ELR (cell line): ENCODE results near the gene UTP4.
"Not testable (repeated sequence)": the region's sequence is repeated elsewhere in the genome, so short reads cannot be mapped to it uniquely, and the experiment has no call there.

Source experiments
- DNase-seq: peaks from one replicate; pipeline ENCODE4 v3.0.0-alpha.2; 2015; ENCODE audit warnings: low read depth

Gene UTP4

DNA sequence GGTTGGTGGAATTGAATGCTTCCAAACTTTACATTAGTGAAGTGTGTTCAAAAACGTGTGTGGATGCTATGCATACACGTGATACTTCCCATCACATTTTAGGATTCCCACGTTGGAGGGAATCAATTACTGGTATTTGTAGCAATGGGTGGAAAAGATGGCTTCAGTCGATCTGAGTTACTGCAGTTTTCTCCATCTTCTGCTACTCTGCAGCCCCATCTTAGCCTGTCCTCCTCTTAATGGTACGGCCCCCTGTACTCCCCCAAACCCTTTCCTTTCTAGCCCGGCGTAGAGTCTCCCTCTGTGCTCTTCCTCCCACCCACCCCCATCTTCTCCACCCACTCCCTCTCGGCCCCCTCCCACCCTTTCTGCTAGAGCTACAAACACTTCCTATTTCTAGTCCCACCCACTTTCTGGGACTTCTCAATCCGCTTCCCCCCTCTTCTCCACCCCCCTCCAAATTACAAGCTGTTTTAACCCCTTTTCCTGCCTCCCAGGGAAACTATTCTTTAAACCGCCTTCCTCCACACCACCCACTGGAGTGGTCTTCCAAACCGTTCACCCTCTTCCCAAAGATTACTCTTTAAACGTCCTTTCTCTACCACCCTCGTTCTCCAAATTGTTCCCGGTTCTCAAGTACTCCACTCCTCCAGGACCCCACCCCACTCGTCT, 1.1 kb upstream of the UTP4 start:
- peak; percentile 39 for DNase-seq

DNA sequence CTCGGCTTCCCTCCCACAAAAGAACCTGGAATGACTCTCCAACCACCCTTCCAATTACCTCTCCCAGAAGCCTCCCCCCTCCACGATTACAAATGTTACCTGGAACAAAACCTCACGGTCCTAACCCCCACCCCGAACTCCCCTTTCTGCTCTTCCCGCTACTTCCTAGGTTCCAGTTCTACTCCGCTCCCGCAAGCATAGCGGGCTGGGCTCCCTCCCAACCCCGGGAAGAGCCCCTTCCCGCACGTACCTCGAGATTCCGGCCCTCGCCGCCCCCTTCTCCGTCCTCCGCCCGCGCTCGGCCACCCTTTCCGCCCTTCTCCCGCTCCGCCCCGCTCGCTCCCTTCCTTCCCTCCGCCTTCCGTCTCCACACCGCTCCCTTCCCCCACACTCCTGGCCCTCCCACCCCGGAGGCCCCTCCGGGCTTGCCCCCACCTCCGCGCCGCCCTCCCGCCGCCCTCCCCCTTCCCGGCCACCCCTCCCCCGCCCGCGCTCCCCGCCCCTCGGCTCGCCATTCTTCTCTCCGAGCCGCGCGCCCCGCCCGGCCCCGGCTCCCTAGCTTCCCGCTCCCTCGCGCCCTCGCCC, 518 bp upstream of the UTP4 start:
- peak; percentile 91 for DNase-seq

DNA sequence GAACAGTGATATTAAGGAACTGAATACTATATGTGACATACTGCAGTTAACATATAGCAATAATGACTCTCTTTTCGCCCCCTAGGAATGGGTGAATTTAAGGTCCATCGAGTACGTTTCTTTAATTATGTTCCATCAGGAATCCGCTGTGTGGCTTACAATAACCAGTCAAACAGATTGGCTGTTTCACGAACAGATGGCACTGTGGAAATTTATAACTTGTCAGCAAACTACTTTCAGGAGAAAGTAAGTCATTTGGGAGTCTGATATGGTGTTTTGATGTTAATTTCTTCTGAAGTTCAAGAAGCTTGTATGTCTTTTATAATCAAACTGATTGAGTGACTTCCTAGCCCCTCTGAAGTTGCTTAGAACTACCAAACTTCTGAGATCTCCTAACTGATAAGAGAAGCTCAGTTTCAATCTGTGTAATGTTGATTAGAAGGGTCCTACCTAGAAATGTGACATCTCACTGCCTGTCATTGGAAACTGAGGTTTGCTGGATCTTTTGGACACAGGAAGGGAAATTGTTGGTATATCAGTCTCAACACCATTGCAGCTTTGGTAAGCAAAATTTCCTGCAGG, 1.0 kb downstream of the UTP4 start:
- DNase-seq, result no peak

DNA sequence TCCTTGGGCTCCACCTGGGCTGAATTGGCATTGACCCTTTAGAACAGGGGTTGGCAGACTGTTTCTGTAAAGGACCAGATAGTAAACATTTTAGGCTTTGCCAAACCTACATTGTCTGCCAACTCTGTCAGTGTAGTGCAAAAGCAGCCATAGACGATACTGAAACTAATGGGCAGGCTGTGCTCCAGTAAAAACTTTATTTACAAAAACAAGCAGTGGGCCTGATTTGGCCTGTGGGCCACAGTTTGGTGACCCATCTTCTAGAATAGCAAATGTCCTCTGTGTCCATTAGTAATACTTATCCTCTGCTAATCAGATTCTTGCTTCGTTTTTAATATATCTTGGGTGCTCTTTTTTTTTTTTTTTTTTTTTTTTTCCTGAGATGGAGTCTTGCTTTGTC, 6.2 kb downstream of the UTP4 start:
- DNase-seq, result no peak

DNA sequence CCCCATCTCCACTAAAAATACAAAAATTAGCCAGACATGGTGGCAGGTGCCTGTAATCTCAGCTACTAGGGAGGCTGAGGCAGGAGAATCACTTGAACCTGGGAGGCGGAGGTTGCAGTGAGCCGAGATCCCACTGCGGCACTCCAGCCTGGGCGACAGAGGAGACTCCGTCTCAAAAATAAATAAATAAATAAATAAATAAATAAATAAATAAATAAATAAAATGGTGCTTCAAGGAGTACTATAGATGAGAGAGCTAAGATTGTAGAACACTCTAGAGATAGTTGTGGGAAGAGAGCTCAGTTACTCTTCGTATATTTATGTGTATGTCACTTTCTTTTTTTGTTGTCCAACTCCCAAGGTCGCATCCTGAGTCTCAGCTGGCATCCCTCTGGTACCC, 7.0 kb downstream of the UTP4 start:
- DNase-seq, result not testable (repeated sequence)

DNA sequence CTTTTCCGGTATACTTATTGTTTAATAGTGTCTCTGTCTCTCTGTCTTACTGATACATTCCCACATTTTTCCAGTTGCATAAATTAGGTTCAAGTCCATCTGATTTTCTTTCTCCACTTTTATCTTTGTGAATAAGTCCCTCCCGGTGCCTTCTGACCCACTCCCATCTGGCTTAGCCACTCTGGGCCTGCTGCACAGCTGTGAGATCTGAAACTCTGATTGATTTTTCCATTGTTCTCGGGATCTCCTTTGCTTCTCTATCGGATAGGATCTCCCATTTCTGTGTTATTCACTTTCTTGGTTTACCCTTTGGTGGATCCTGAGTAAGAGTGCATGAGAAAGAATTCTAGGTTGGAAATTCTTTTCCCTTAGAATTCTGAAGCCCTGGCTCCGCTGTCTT, 8.6 kb downstream of the UTP4 start:
- no peak for DNase-seq

DNA sequence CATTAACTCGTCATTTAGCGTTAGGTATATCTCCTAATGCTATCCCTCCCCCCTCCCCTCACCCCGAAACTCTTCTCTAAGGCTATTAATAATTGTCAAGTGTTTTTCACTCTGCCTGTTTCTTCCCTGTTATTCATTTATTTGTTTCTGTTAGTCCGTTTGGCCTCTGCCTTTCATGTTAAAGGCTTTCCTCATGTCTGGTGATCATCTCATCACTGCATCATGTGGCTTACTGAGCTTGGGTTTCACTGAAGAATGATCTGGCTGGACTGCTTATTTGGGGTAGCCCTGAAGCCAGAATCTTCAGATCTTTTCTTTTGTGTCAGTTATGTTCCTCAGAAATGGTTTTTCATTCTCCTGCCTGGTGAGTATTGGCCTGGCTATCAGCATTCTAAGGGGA, 9.5 kb downstream of the UTP4 start:
- no peak for DNase-seq

DNA sequence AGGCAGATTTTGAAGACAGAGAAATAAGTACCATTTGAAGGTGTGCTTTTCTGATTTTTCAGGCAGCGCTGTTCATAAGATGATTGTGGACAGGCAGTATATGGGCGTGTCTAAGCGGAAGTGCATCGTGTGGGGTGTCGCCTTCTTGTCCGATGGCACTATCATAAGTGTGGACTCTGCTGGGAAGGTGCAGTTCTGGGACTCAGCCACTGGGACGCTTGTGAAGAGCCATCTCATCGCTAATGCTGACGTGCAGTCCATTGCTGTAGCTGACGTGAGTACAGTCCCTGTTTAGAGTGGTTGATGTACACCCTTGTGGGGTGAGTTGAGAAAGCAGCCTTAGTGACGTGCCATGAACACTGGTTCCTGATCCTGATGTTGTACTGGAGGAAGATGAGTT, 10.7 kb downstream of the UTP4 start:
- DNase-seq, result peak; percentile 42

DNA sequence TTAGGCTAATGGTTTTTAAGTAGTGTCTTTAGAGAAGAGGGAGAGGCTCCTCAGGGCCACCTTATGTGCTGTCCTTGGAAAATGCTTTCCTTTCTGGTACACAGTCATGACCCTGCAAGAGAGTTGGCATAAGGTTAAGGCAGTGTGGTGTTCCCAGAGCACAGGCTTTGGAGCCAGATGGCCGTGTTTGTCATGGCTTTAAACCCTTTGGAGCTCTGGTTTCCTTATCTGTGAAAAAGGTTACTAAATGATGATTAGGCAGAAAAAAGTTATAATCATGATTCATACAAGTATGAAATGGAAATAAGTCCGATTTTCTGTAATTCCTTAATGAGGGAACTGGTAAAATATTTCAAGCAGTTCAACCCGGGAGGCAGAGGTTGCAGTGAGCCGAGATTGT, 13.2 kb downstream of the UTP4 start:
- DNase-seq, result no peak

DNA sequence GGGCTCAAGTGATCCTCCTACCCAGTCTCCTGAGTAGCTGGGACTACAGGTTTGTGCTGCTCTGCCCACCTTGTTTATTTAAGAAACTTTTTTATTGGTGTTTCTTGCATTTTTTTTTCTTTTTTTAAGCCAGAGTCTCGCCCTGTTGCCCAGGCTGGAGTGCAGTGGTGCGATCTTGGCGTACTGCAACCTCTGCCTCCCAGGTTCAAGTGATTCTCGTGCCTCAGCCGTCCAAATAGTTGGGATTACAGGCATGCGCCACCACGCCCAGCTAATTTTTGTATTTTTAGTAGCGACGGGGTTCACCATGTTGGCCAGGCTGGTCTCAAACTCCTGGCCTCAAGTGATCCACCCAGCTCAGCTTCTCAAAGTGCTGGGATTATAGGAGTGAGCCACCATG, 17.2 kb downstream of the UTP4 start:
- not testable (repeated sequence) for DNase-seq

DNA sequence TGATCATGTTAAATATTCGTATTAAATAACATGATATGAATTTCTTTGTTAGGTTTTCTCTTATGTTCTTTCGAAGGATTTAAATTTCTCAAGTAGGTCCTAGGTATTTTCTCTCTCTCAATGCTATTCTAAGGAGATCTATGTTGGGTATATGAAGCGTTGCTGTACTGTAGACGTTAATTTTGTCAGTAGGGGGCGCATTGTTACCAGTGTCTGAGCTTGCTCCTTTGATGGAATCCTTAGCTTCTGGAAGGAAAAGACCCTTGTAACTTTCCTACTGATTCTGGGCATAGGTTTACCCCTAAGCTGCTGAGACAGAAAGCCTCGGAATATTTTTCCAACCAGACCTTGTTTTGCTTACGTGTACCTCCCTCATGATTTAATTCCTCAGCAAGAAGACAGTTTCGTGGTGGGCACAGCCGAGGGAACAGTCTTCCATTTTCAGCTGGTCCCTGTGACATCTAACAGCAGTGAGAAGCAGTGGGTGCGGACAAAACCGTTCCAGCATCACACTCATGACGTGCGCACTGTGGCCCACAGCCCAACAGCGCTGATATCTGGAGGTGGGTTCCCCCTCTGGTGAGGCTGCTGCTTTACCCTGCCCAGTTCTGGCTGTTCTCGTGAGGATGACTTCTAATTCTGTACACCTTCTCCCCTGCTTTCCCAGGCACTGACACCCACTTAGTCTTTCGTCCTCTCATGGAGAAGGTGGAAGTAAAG, 17.9 kb downstream of the UTP4 start:
- peak; percentile 84 for DNase-seq

DNA sequence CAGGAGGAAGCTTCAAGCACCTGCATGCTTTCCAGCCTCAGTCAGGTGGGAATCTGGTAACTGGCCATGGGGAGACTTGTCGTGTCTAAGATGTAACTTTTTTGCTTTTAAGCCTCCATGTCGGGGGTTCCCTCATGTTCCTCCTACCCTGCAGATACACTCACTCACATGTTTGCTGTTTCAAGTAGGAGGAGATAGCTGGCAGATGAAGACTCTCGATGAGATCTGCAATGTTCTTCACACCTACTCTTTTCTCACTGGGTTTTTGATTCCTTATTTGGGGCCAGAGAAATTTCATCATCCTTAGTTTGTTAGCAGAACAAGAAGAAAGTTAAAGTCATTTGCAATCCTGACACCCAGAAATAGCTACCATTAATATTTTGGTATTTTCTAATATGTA, 24.7 kb downstream of the UTP4 start:
- DNase-seq, result no peak

DNA sequence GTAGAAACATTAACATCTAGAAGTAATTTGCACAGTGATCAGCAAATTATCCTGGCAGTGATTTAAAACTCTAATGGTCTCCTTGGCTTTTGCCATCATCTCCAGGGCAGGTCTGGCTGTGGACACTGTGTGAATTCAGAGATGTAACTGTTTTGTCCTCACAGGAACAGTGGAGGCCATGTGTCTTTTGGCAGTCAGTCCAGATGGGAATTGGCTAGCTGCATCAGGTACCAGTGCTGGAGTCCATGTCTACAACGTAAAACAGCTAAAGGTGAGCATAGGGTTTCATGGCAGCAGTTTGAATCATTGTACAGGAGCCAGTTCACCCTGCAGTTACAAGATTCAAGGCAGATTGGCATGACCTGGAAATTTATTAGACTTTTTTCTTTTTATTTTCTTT, 27.7 kb downstream of the UTP4 start:
- no peak for DNase-seq

DNA sequence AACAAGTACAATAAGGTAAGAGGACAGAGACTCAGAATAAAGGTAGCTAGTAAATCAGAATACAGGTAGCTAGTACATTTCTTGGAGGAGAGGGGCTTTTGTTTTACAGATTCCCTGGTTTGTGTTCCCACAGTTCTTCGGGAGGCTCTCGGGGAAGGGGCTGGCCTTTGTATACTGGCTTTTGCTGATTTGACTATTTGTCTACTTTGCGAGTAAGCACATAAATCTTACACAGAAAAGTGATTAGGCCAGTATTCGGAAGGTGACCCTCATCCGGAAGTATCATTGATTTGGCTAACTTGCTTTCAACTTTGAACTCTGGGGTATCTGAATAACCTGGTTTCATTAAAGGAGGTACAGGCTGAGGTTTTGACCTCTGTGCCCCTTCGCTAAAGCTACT, 33.1 kb downstream of the UTP4 start:
- DNase-seq, result no peak

DNA sequence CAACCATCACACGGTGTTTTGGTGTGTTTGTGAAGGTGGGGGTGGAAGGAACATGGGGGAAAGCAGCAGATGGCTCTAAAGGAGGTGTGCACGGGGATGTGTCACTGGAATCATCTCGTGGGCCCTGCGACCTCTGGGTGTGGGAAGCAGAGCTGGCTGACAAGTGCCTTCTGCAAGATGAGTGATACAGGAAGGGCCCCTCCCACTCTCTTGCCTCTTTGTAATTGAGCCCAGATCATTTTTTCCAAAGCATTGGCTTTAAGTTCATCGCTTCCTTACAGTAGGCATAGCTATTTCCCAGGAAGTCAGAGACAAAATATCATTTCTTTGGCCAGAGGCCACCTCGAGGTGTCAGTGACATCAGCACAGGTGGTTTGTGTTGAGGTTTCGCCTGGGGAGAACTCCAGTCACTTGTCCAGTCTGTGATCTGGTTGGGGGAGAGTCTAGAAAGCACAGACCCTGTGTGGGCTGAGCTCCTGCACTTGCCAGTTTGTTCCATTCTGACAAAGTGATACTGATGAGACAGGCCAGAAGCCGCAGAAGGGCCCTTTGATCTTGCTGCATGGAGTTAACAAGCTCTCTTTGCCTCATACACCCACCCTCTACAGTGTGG, 33.9 kb downstream of the UTP4 start:
- peak; percentile 78 for DNase-seq

DNA sequence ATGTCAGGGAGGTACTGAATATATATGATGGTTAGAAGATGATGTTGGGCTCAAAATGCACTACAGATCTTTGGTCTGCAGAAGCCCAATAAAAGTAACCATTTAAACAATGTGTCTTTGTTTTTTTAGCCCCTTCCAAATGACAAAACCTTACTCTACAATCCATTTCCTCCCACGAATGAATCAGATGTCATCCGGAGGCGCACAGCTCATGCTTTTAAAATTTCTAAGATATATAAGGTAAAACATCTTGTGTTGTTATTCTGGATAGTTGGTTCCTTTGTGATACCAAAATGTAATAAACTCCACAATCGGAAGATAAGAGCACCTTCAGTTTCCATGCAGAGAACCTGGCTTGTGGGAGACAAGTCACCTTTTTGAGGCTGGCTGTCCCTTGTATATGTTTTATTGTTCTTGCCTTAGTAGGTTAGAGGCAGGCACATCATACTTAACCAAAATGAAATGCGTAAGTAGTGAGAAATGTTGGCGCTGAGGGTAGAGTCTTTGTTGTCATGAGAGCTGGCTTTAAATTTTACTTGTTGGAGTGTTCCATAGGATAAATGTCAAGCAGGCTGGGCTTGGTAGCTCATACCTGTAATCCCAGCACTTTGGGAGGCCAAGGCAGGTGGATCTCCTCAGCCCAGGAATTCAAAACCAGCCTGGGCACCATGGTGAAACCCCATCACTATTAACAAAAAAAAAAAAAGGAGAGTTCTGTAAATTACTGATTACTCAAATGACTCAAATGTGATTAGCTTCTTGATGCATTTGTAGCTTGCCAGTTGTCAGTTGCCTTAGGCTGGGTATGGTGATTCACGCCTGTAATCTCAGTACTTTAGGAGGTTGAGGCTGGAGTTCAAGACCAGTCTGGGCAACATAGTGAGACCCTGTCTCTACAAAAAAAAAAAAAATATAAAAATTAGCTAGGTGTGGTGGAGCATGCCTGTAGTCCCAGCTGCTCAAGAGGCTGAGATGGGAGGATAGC, 34.8 kb downstream of the UTP4 start:
- peak; percentile 86 for DNase-seq

DNA sequence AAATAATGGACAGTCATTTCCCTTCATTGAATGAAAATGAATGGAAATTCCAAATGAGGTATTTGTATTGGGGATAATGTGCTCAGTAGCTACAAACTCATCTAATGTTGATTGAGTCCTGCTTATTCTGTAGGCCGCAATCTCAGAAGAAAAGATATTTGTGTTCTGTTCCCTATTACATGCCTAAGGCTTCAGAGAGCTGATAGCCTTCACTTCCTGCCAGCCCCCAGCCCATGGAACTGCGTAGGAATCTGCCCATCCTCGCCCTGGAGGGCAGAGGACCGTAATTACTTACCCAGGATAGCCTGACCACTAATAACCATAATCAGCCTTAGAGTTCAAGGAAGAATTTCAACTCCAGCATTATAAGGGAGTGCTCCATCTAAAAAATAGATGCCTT, 36.6 kb downstream of the UTP4 start:
- DNase-seq, result no peak

DNA sequence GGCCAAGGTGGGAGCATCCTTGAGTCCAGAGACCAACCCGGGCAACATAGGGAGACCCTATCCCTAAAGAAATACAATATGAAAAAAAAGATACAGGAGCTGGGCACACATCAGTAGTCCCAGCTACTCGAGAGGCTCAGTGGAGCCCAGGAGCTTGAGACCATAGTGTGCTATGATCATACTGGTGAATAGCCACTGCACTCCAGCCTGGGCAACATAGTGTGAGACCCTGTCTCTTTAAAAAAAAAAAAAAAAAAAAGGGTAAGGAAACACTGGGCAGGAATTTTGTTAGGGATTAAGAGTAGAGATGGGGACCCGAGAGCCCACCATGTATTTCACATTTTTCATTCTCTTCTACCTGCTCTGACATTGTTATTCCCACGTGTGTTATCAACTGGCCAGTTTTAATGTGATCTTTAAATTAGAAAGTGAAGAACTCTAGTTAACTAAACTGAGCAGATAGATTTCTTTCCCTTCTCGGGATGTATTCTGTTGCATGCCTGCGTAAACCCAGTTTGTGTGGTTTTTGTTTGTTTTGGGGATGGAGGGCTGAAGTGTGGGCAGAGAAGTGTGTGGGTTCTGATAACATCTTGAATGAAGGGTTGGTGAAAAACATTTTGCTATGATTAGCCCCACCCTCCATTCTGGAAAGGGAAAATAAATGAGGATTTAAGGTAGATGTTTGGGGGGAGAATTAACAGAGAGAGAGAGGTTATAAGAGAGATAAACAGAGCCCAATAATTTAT, 37.3 kb downstream of the UTP4 start:
- no peak for DNase-seq

DNA sequence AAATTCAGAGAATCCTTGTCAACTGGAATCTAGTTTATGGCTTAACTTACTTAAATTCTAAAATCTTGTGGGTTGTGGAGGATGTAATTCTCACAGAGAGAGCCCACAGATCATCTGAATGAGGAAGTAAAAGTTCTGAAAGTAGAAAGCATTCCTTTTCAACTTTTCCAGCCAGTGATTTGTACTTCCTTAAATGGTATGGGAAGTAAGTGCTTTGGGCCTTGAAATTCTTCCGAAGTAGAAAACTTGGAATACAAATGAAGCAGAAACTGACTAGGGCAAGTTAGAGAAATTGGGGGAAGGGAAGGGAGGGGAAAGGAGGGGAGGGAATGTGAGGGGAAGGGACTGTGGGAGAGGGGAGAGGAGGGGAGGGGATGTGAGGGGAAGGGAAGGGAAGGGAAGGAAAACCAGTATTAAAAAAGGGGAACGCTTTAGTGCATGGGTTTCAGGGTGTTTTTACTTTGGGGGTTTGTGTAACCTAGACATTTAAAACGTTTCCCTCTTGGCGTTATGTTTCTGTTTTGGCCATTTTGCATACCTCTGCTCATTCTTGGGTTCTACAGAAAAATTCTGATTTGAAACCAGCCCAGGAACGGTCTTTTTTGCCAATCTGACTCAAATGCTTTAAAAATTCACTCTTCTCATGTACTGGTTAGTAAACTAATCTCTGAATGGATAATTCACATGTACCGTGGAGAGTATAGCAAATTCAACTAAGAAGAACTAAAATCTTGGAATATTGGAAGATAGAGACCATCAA, 39.1 kb downstream of the UTP4 start:
- no peak for DNase-seq
